Ishikawa (cell line): ENCODE results near the gene ARHGEF7.

Experiments
- CEBPB ChIP-seq: IDR thresholded peaks from 2 replicates; pipeline ENCODE4 v1.6.1; 2012
- CREB1 ChIP-seq: IDR thresholded peaks from 2 replicates; pipeline ENCODE4 v1.6.1; 2012; ENCODE audit warnings: low read depth
- EGR1 ChIP-seq: IDR thresholded peaks from 2 replicates; pipeline ENCODE4 v1.6.1; 2012
- EP300 ChIP-seq: IDR thresholded peaks from 2 replicates; pipeline ENCODE4 v1.6.1; 2012; ENCODE audit warnings: borderline replicate concordance
- FOXM1 ChIP-seq: IDR thresholded peaks from 2 replicates; pipeline ENCODE4 v1.6.1; 2012; ENCODE audit warnings: low read depth, borderline replicate concordance
- NFIC ChIP-seq: IDR thresholded peaks from 2 replicates; pipeline ENCODE4 v1.6.1; 2012
- RAD21 ChIP-seq: IDR thresholded peaks from 2 replicates; pipeline ENCODE4 v1.6.1; 2012; ENCODE audit warnings: low read depth
- REST ChIP-seq: IDR thresholded peaks from 2 replicates; pipeline ENCODE4 v1.6.1; 2012; ENCODE audit warnings: low read depth, mild to moderate bottlenecking
- TAF1 ChIP-seq: IDR thresholded peaks from 2 replicates; pipeline ENCODE4 v1.6.1; 2012; ENCODE audit warnings: low read depth, mild to moderate bottlenecking
- TCF12 ChIP-seq: IDR thresholded peaks from 2 replicates; pipeline ENCODE4 v1.6.1; 2012; ENCODE audit warnings: low read depth
- TEAD4 ChIP-seq: IDR thresholded peaks from 2 replicates; pipeline ENCODE4 v1.6.1; 2012
- USF1 ChIP-seq: IDR thresholded peaks from 2 replicates; pipeline ENCODE4 v1.6.1; 2012
- YY1 ChIP-seq: IDR thresholded peaks from 2 replicates; pipeline ENCODE4 v1.6.1; 2012; ENCODE audit warnings: low read depth
- ZBTB7A ChIP-seq: IDR thresholded peaks from 2 replicates; pipeline ENCODE4 v1.6.1; 2012; ENCODE audit warnings: low read depth
- TF ChIP-seq, protein P1 (sequence below): IDR thresholded peaks from 2 replicates; pipeline ENCODE4 v1.6.1; 2012

The ARHGEF7 gene

GRCh38 chr13:111291908-111292307 is 176.8 kb downstream of the ARHGEF7 start:
- TF ChIP-seq YY1 = no peak
- TF ChIP-seq EP300 = no peak
- no peak for TF ChIP-seq REST
- TF ChIP-seq FOXM1 = no peak
- TF ChIP-seq, protein P1, sequence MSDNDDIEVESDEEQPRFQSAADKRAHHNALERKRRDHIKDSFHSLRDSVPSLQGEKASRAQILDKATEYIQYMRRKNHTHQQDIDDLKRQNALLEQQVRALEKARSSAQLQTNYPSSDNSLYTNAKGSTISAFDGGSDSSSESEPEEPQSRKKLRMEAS = no peak
- no peak for TF ChIP-seq CEBPB
- no peak for TF ChIP-seq ZBTB7A
- TF ChIP-seq EGR1 = no peak
- TF ChIP-seq RAD21 = no peak
- TF ChIP-seq TCF12 = no peak
- TF ChIP-seq TAF1 = no peak
- no peak for TF ChIP-seq NFIC
- TF ChIP-seq TEAD4 = no peak
- no peak for TF ChIP-seq USF1
- no peak for TF ChIP-seq CREB1

DNA sequence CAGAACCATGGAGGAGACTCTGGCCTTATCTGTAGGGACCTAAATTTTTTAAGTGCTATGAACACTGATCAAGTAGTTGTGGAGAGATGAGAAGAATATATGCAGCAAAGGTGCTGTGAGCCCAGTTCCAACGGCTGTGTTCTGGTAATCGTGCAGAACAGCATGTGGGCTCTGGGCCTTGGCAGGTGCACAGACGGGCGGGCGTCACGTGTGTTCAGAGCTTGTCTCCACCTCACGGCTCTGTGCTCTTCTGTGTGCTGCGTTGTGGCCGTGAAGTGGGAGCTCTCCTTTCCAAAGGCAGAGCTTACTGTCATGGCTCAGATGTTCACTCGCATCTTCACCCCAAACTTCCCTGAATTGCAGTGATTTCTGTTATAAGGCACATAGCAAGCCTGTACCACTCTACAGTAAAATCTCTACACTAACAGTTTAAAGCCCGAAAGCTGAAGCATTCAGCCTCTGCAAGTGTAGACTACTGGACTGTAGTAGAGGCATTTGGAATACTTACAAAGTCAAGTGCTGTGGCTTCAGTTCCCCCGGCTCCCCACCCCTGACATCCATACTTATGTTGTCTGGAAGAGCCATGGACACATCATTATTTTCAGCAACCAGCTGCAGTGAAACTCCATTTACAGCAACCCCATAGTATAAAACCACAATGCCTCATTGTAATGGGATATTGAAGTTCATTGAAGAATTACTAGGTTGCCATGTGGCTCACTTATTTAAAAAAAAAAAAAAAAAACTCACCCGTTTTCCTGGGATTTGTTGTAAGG is 177.8 kb downstream of the ARHGEF7 start:
- TF ChIP-seq EGR1 (no peak), NFIC (no peak), REST (no peak), TAF1 (no peak), FOXM1 (no peak), ZBTB7A (no peak), CREB1 (no peak), EP300 (no peak), USF1 (no peak), TEAD4 (no peak), YY1 (no peak), TCF12 (no peak), RAD21 (no peak), CEBPB (no peak)
- TF ChIP-seq, protein P1 = no peak

DNA sequence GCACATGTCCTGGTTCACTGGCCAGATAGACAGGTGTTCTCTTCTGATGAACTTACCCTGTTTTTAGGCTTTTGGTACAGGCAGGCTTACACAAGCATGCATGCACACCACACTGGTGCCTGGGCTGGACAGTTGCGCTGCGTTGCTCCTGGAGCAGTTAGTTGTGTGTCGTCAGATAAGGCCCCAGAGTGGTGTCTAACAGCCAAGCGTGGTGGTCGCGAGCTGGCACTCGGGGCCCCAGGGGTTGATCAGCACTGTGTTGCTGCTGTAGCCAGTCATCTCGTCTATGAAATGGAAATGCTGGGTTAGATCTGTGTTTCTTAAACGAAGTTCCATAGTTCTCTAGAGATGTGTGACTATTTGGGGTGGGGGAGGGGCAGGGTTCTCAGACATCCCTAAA is 180.8 kb downstream of the ARHGEF7 start:
- TF ChIP-seq EP300 (no peak), TAF1 (no peak), TEAD4 (no peak), TCF12 (no peak), CEBPB (no peak), EGR1 (no peak), YY1 (no peak)

DNA sequence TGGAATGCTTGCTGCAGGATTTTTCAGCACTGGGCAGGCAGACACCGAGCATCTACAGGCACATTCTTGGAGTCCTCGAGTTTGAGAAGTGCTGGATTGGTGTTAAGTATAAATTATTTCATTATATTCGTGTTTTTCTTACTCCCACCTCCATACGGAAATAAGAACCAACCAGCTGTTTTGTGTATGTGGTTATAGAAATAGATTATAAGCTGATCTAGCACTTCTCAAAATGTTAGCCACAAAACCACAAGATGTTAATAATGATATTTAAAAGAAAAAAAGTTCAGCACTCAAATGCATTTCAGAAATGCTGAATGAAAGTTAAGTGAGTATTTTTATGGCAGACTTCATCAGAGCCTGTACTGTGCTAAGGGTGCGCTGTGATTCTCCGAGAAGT is 181.3 kb downstream of the ARHGEF7 start:
- TF ChIP-seq CREB1 = no peak
- no peak for TF ChIP-seq YY1
- no peak for TF ChIP-seq TAF1
- no peak for TF ChIP-seq EGR1
- TF ChIP-seq, protein P1 = no peak
- no peak for TF ChIP-seq ZBTB7A
- TF ChIP-seq CEBPB = no peak
- no peak for TF ChIP-seq FOXM1
- TF ChIP-seq NFIC = no peak
- TF ChIP-seq USF1 = no peak
- TF ChIP-seq TCF12 = no peak
- TF ChIP-seq EP300 = no peak
- TF ChIP-seq TEAD4 = no peak
- TF ChIP-seq REST = no peak
- TF ChIP-seq RAD21 = no peak
